Neural cell (in vitro differentiated cells): ENCODE measurements around the gene CPNE1. TPM values are rescaled to one million over a fixed set of nuclear protein-coding genes. Genes with fewer than 3 reads are reported as not detected.
"Not testable (repeated sequence)": the region's sequence is repeated elsewhere in the genome, so short reads cannot be mapped to it uniquely, and the experiment has no call there.

Experiments
- H2AFZ ChIP-seq: fragments of 200-600, 300-800 bp; sonication (generic), shearing (Covaris generic); 2 replicates; pipeline ENCODE4 v1.6.0; 2014; ENCODE audit warnings: low read depth, mild to moderate bottlenecking, antibody characterized with exemption, low read length, moderate library complexity
- H3F3A ChIP-seq: fragments of 200-600 bp; shearing (Covaris generic); 2 replicates; pipeline ENCODE4 v1.6.1; 2016; ENCODE audit warnings: mild to moderate bottlenecking, moderate library complexity, mixed read lengths, antibody characterized with exemption, low read length; ENCODE audit not compliant: insufficient read depth, poor library complexity, severe bottlenecking
- H3K27ac ChIP-seq: fragments of 200-600, 300-800 bp; sonication (generic), shearing (Covaris generic); 2 replicates; pipeline ENCODE4 v1.5.1; 2014; ENCODE audit warnings: mild to moderate bottlenecking, low read length, moderate library complexity
- H3K27me3 ChIP-seq: fragments of 300-800, 200-600 bp; sonication (generic), shearing (Covaris generic); 2 replicates; pipeline ENCODE4 v1.6.0; 2014; ENCODE audit warnings: mild to moderate bottlenecking, low read depth, low read length, moderate library complexity; ENCODE audit not compliant: insufficient read depth
- H3K36me3 ChIP-seq: fragments of 300-800, 200-600 bp; sonication (generic), shearing (Covaris generic); 2 replicates; pipeline ENCODE4 v1.5.1; 2014; ENCODE audit warnings: mild to moderate bottlenecking, antibody characterized with exemption, low read length, moderate library complexity; ENCODE audit not compliant: insufficient read depth
- H3K4me2 ChIP-seq: fragments of 300-800, 200-600 bp; sonication (generic), shearing (Covaris generic); 2 replicates; pipeline ENCODE4 v1.6.0; 2014; ENCODE audit warnings: mild to moderate bottlenecking, low read length
- H3K4me3 ChIP-seq: fragments of 300-800, 200-600 bp; sonication (generic), shearing (Covaris generic); 2 replicates; pipeline ENCODE4 v1.5.1; 2014; ENCODE audit warnings: mild to moderate bottlenecking, low read length, moderate library complexity
- H3K79me2 ChIP-seq: fragments of 200-600 bp; shearing (Covaris generic); replicated peaks from 2 replicates; pipeline ENCODE4 v1.6.0; 2014; ENCODE audit warnings: mild to moderate bottlenecking, low read length, moderate library complexity; ENCODE audit not compliant: insufficient read depth
- H3K9ac ChIP-seq: fragments of 300-800, 200-600 bp; sonication (generic), shearing (Covaris generic); 2 replicates; pipeline ENCODE4 v1.6.1; 2016; ENCODE audit warnings: mild to moderate bottlenecking, low read length, mixed read lengths
- H3K9me2 ChIP-seq: fragments of 200-600 bp; shearing (Covaris generic); 2 replicates; pipeline ENCODE4 v1.6.1; 2016; ENCODE audit warnings: mild to moderate bottlenecking, low read length, mixed read lengths; ENCODE audit not compliant: insufficient read depth
- H3K9me3 ChIP-seq: fragments of 200-600, 300-800 bp; sonication (generic), shearing (Covaris generic); 2 replicates; pipeline ENCODE4 v1.6.1; 2016; ENCODE audit warnings: mild to moderate bottlenecking, mixed run types, low read length, moderate library complexity, mixed read lengths
- H4K20me1 ChIP-seq: fragments of 200-600 bp; shearing (Covaris generic); 2 replicates; pipeline ENCODE4 v1.6.1; 2016; ENCODE audit warnings: mild to moderate bottlenecking, mixed run types; ENCODE audit not compliant: insufficient read depth
- EP300 ChIP-seq: fragments of 450-650 bp; conservative IDR thresholded peaks from 2 replicates; pipeline ENCODE4 v1.6.1; 2014; ENCODE audit warnings: antibody characterized with exemption, mild to moderate bottlenecking, moderate library complexity; ENCODE audit not compliant: poor library complexity, severe bottlenecking
- EZH2 ChIP-seq: fragments of 200-600, 300-800 bp; shearing (Covaris generic), sonication (generic); IDR thresholded peaks from 2 replicates; pipeline ENCODE4 v1.6.1; 2014; ENCODE audit warnings: antibody characterized with exemption, low read length, borderline replicate concordance, mild to moderate bottlenecking; ENCODE audit not compliant: insufficient read depth, poor library complexity, severe bottlenecking
- MXI1 ChIP-seq: fragments of 450-650 bp; conservative IDR thresholded peaks from 2 replicates; pipeline ENCODE4 v1.6.1; 2014; ENCODE audit warnings: antibody characterized with exemption, mild to moderate bottlenecking; ENCODE audit not compliant: poor library complexity, severe bottlenecking
- POLR2AphosphoS5 ChIP-seq: IDR thresholded peaks from 2 replicates; pipeline ENCODE4 v1.6.1; 2012
- RAD21 ChIP-seq: fragments of 450-650 bp; conservative IDR thresholded peaks from 2 replicates; pipeline ENCODE4 v1.6.1; 2014; ENCODE audit warnings: antibody characterized with exemption, mild to moderate bottlenecking, moderate library complexity
- SMC3 ChIP-seq: fragments of 450-650 bp; conservative IDR thresholded peaks from 2 replicates; pipeline ENCODE4 v1.6.1; 2014; ENCODE audit warnings: antibody characterized with exemption, mild to moderate bottlenecking, moderate library complexity; ENCODE audit not compliant: poor library complexity
- TAF1 ChIP-seq: IDR thresholded peaks from 2 replicates; pipeline ENCODE4 v1.6.1; 2012; ENCODE audit warnings: low read depth
- polyA plus RNA-seq: library from polyadenylated mRNA; depleted of rRNA; stranded (reverse); fragments of >200 nt; gene quantifications from 2 replicates; pipeline ENCODE4 v1.2.3, GENCODE V29; 2014
- TF ChIP-seq, protein P1 (sequence below): fragments of 450-650 bp; IDR thresholded peaks from 2 replicates; pipeline ENCODE4 v1.5.1; 2014; ENCODE audit warnings: antibody characterized with exemption, mild to moderate bottlenecking, moderate library complexity; ENCODE audit not compliant: poor library complexity, severe bottlenecking
- TF ChIP-seq, protein P2 (sequence below): IDR thresholded peaks from 2 replicates; pipeline ENCODE4 v1.6.1; 2012; ENCODE audit warnings: borderline replicate concordance

The CPNE1 gene
- polyA plus RNA-seq, 1 donor from 2014 or later, result 148 TPM

DNA sequence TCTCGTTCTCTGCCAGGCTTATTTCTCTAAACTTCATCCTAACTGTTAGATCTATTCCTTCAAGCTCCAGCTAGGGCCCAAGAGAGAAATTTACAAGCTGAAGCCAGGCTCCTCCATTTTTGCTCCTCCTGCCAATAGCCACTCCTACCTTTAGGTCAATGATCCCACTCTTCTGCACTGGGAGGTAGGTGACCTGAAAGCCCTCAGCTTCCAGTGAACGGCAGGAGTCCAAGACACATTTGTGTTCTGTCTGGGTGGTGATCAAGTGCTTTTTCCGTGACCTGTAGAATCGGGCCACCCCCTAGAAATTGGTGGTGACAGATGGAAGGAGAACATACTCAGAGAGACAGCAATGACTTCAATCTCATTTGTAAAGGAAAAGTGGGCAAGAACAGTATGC lies 25.6 kb upstream of the CPNE1 start:
- no peak overlapping the region for H2AFZ ChIP-seq
- TF ChIP-seq, protein P1, sequence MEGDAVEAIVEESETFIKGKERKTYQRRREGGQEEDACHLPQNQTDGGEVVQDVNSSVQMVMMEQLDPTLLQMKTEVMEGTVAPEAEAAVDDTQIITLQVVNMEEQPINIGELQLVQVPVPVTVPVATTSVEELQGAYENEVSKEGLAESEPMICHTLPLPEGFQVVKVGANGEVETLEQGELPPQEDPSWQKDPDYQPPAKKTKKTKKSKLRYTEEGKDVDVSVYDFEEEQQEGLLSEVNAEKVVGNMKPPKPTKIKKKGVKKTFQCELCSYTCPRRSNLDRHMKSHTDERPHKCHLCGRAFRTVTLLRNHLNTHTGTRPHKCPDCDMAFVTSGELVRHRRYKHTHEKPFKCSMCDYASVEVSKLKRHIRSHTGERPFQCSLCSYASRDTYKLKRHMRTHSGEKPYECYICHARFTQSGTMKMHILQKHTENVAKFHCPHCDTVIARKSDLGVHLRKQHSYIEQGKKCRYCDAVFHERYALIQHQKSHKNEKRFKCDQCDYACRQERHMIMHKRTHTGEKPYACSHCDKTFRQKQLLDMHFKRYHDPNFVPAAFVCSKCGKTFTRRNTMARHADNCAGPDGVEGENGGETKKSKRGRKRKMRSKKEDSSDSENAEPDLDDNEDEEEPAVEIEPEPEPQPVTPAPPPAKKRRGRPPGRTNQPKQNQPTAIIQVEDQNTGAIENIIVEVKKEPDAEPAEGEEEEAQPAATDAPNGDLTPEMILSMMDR, result no peak
- TF ChIP-seq RAD21, result no peak
- no peak for TF ChIP-seq EP300
- no peaks in the 10 kb centered on the region for H3K27me3 ChIP-seq
- H3K4me3 ChIP-seq, result no peak overlapping the region
- no peaks in the 10 kb centered on the region for H3K9me3 ChIP-seq
- no peak overlapping the region for H3K4me2 ChIP-seq
- H3K9me2 ChIP-seq, result no peaks in the 10 kb centered on the region
- no peaks in the 10 kb centered on the region for H4K20me1 ChIP-seq
- H3K79me2 ChIP-seq, result no peaks in the 10 kb centered on the region
- no peaks in the 10 kb centered on the region for H3K36me3 ChIP-seq
- no peaks in the 10 kb centered on the region for H3F3A ChIP-seq
- no peak overlapping the region for H3K27ac ChIP-seq
- no peak overlapping the region for H3K9ac ChIP-seq

DNA sequence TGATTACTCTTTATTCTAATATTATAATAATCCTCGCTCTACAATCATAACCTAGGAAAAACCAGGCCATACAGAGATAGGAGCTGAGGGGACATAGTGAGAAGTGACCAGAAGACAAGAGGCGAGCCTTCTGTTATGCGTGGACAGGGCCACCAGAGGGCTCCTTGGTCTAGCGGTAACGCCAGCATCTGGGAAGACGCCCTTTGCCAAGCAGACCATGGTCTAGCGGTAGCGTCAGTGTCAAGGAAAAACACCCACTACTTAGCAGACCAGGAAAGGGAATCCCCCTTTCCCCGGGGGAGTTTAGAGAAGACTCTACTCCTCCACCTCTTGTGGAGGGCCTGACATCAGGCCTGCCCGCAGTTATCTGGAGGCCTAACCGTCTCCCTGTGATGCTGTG lies 22.2 kb upstream of the CPNE1 start:
- not testable (repeated sequence) for H3K27ac ChIP-seq, H4K20me1 ChIP-seq, H3K36me3 ChIP-seq, H2AFZ ChIP-seq, H3K9me3 ChIP-seq, H3K27me3 ChIP-seq, H3K4me2 ChIP-seq, H3K79me2 ChIP-seq, H3K4me3 ChIP-seq, H3F3A ChIP-seq, H3K9me2 ChIP-seq, H3K9ac ChIP-seq

DNA sequence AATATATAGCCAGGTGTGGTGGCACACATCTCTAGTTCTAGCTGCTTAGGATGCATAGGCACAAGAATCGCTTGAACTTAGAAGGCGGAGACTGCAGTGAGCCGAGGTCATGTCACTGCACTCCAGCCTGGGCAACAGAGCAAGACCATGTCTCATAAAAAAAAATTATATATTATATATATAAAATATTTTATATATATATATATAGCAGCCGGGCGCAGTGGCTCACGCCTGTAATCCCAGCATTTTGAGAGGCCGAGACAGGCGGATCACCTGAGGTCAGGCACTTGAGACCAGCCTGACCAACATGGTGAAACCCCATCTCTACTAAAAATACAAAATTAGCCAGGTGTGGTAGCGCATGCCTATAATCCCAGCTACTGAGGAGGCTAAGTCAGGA lies 20.7 kb upstream of the CPNE1 start:
- H3K36me3 ChIP-seq, H2AFZ ChIP-seq, H3F3A ChIP-seq, H3K4me3 ChIP-seq, H3K9ac ChIP-seq, H3K79me2 ChIP-seq, H3K27me3 ChIP-seq, H3K4me2 ChIP-seq, H4K20me1 ChIP-seq, H3K9me3 ChIP-seq, H3K27ac ChIP-seq, H3K9me2 ChIP-seq: not testable (repeated sequence)

DNA sequence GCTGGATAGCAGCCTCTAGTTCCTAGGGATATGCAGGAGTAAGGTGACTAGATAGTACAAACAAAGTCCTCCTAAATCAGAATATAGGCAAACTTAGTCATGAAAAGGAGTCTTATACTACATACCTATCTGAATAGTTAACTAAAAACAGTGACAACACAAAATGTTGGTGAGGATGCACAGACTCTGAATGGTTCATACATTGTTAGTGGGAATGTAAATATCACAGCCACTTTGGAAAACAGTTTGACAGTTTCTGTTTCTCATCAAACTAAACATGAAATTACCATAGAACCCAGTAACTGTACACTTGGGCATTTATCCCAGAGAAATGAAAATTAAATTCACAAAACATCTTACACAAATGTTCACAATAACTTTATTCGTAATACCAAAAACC lies 17.3 kb upstream of the CPNE1 start:
- Histone ChIP-seq H3K36me3 (peaks cover 5% of the 10 kb centered on the region), H3K4me3 (no peak overlapping the region), H3K4me2 (no peak overlapping the region), H3F3A (no peaks in the 10 kb centered on the region), H3K27me3 (no peaks in the 10 kb centered on the region), H3K27ac (no peak overlapping the region), H4K20me1 (no peaks in the 10 kb centered on the region), H3K9me2 (no peaks in the 10 kb centered on the region), H2AFZ (no peak overlapping the region), H3K9me3 (no peaks in the 10 kb centered on the region), H3K9ac (no peak overlapping the region), H3K79me2 (no peaks in the 10 kb centered on the region)
- TF ChIP-seq EZH2 (no peak), MXI1 (no peak), POLR2AphosphoS5 (no peak), SMC3 (no peak), TAF1 (no peak), EP300 (no peak), RAD21 (no peak)
- TF ChIP-seq, protein P2, sequence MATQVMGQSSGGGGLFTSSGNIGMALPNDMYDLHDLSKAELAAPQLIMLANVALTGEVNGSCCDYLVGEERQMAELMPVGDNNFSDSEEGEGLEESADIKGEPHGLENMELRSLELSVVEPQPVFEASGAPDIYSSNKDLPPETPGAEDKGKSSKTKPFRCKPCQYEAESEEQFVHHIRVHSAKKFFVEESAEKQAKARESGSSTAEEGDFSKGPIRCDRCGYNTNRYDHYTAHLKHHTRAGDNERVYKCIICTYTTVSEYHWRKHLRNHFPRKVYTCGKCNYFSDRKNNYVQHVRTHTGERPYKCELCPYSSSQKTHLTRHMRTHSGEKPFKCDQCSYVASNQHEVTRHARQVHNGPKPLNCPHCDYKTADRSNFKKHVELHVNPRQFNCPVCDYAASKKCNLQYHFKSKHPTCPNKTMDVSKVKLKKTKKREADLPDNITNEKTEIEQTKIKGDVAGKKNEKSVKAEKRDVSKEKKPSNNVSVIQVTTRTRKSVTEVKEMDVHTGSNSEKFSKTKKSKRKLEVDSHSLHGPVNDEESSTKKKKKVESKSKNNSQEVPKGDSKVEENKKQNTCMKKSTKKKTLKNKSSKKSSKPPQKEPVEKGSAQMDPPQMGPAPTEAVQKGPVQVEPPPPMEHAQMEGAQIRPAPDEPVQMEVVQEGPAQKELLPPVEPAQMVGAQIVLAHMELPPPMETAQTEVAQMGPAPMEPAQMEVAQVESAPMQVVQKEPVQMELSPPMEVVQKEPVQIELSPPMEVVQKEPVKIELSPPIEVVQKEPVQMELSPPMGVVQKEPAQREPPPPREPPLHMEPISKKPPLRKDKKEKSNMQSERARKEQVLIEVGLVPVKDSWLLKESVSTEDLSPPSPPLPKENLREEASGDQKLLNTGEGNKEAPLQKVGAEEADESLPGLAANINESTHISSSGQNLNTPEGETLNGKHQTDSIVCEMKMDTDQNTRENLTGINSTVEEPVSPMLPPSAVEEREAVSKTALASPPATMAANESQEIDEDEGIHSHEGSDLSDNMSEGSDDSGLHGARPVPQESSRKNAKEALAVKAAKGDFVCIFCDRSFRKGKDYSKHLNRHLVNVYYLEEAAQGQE, result no peak
- TF ChIP-seq, protein P1, result no peak
